Stimulated activated CD8-positive, alpha-beta memory T cell treated with anti-CD3 and anti-CD28 coated beads, Interleukin-12 subunit alpha, Interleukin-12 subunit beta, amount 100 ng/mL, for 24 hours (primary cell): ENCODE measurements around the gene MBL2.

Experiments
- DNase-seq: peaks from one replicate; pipeline ENCODE4 v3.0.0-alpha.2; 2020; ENCODE audit errors: extremely low read depth

Gene MBL2

DNA sequence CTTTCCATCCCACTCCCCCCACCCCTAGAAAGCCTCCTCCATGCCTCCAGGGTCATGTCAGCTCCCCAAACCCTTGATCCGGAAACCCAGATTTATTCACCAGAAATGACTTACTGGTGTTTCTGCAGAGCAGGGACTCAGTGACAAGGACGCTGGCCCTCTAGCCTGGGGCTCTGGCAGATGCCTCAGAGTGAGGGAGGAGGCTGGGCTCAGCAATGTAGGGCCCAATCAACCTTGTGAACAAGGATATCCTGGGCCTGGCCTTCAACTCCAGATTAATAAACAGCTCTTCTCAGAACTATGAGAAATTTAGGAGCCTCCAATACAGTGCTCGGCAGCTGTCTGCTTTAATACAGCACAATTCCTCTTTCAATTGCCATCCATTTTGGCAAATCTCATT is at the start of gene MBL2:
TSS of gene MBL2 (minus strand) at position 162 of the 400 bp plus-strand sequence. CDS start 1,149 bp downstream, outside the sequence.
- DNase-seq, result no peak

DNA sequence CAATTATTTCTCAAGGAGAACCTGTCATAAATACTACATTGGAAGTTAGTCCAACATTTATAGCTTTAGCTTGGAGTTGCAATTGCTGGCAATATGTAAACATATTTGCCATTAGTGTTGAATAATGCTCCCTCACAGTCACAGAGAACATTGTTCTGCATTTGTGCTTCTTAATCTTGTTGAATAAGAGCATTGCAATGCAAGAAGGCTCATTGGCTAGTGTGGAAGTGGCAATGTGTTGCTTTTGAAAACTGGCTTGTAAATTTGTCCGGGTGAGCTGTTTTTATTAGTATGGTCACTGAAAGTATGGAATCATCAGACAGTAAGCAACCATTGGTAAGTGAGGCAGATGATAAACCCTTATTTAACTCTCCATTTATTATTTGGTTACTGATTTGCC is 47.7 kb upstream of the MBL2 start:
- no peak for DNase-seq

DNA sequence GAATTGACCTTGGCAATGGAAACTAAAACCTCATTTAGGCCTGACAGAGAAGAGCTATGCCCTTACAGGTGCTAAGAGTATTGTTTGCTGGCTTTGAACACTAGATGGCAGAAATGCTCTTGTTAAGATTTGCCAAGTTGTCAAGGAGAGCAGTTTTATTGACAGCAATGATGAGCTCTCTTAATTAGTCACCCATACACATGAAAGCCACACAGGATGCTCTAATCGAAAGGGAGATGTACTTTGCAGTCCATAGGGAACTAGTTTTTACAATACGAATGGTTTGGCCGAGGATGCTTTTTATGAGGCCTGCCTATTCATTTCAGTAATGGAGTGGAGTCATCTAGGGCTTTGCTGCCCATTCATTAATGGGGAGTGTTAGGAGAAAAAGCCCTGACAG is 45.4 kb upstream of the MBL2 start:
- DNase-seq, result no peak

DNA sequence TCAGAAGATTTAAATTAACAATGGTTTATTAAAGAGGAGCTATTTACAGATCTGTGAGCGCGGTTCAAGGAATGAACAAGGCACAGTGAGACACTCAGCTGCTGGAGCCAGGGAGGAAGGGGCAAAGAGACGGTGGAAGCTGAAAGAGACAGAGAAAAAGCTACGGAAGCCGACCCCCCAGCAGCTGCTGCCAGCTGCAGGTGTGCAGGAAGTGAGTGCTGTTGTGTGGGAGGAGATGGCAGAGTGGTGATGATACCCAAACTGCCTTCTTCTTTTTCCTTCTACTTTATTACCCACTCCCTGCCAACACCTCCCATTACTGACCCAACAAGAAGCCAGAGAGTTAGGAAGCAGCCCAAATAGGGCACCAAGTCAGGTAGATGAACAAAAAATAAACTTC is 41.9 kb upstream of the MBL2 start:
- DNase-seq, result no peak

DNA sequence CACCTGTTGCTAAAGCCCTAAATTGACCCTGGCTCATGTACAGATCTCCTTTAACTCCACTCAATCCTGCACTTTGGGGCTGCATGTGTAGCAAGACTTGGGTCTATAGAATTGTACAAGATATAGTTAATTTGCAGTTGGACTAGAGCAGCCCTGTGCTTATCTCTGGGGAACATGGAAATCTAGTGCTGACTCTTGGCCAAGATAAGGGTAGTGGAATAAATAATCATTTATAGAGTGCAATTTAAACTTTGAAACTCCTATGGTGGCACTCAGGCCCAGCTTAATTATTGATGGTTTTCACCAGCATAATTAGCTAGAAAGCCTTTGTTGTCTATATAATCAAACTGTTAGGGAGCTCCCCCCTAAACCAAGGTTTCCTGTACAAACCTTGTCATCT is 39.2 kb upstream of the MBL2 start:
- DNase-seq, result no peak

DNA sequence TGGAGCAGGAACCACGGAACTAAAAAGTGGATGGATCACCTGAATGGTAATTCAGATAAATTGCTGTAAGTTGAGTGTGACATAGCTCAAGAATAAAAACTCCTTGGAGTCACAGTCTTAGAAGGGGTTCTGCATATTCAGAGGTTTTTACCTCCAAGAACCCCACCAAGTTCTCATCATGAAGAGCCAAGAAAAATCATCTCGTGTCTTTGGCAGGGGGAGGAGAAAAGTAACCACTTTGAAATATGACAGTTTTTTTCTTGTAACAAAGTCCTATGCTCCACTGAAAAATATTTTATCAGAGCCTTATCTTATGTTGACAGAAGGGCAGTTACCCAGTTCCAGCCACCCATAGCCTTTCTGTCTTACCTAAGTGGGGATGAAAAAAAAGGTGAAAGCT is 38.2 kb upstream of the MBL2 start:
- no peak for DNase-seq

DNA sequence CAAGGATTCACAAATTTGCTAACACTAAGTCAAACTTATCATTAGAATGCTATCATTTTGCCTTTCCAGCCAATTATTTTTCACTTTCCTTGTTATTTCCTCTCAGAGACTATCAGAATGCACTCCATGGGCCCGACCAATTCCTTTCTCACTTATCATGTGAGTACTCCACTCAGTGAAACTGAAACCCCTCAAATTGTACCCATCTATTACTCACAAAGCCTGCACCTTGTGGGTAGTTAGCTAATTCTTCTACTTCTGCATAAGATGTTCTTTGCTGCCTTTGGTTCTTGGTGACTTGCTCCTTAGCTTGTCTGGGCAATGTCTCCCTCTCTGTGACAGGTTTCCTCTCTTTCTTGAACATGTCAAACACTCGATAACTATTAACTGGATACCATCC is 35.2 kb upstream of the MBL2 start:
- no peak for DNase-seq

DNA sequence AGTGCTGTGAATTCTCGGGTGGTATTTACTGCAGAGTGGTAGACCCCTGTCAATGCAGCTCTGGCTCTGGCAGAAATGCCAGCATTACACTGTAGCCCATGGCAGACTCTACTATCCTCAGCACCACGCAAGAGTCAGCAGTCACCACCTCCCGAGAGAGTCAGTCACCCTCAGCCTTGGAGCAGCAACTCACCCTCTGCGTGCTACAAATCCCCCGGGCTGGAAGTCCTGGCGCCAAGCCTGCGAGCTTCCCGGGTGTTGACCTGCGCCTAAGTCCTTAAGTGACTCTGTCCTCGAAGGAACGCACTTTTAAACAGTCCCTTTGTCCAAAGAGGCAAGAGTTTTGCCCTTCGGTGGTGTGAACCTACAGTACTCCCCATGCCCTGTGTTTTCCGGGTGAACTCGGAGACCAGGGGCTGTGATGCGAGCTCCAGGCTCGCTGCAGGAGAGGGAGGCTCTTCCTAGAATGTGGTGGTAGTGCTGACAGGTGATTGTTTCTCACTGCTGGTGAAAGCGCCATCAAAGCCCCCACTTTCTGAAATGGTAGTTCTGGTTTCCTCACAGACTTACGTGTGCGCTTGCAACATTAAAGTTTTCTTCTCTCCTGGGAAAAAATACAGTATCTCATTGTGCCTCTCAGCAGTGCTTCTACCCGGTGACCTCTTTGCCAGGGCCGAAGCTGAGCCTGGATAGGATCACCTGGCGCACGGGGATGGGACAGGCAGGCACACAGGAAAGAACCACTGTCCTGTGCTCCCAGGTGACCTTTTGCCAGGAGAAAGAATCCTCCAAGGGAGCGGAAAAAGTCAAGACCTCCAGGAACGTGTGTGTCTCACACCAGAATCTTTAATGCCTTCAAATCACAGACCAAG is 33.1 kb upstream of the MBL2 start:
- DNase-seq, result no peak

DNA sequence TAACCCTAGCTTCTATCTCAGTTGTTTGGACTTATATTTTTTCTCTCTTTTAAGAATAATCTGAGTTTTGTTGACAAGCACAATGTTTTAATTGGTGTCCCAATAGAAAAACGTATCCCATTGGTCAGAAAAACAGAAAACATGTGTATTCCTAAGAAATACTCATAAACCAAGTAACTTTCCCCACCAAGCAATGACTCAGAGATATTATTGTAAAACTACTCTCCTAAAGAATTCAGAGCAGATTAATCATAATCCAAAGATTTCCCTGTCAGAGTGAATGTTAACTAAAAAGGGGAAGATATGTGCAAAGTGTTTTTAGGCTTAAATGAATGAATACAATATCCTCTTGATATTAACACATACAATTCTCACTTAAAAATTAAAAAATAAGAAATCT is 29.4 kb upstream of the MBL2 start:
- DNase-seq, result no peak

DNA sequence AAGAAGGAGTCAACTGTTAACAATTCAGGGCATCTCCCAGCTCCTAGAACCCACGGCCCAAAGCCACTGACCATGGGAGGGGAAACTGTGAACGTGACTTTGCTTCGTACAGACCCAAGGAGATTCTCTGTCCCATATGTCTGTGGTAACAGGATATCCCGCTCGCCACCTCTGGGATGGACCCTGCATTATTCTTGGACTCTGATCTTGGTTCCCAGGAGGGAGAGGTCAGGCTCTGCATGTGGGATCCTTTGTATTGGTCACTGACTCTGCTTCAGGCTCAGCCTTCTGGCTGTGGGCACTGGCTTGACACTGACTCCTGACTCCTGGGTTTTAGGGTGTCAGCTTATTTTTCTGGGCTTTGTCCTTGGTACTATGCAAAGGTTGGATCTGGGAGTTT is 13.5 kb upstream of the MBL2 start:
- no peak for DNase-seq

DNA sequence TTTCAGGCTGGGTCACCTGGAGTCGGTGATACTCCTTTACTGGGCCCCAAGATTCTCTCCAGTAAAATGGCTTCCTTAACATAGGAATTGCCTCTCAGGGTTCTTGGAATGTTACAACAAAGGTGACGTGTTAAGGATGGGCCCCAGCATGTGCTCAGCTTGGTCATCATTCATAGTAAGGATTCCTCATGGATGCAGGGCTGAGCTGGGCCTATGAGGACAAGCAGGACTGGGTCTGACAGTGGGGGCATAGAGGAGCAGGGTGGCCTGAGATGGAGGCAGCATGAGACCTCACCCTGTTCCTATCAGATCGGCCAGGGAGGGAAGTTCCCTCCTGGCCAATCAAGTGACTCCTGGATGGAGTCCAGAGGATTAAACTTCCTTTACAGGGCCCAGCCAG is 12.8 kb upstream of the MBL2 start:
- DNase-seq, result no peak

DNA sequence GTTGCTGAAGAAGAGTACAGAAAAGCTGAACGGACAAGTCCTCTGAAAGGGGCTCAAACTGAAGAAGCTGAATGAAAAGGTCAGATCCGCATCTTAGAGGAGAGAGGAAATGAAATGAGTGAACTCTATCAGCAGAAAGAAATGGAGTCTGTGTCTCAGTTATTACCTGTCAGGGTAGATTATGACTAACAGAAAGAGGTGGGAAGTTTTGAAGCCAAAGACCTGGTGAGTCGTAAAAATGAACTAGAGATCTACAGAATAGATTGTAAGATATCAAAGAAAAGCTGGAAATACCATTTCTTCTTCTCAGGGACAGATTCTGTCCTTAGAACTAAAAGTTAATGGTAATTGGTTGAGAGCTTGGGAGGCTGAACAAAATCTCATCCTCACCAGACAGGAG is 11.1 kb upstream of the MBL2 start:
- no peak for DNase-seq

DNA sequence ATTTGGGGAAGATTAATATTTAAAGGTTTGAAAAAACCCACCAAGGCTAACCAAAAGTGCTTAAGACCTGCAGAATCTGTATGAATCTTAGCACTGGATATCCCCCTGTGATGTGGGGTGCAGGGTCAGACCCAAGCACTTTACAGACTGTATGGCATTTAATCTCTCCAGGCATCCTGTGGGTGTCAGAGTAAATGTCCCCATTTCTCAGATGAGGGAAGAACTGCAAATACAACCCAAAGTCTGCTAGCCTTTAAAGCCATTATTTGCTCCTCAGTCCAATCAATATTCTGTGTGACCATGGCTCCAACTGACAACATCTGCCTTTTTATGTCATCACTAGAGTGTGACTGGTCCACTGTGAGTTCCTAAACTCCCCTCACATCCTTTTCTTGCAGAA is 10.0 kb upstream of the MBL2 start:
- DNase-seq, result no peak

DNA sequence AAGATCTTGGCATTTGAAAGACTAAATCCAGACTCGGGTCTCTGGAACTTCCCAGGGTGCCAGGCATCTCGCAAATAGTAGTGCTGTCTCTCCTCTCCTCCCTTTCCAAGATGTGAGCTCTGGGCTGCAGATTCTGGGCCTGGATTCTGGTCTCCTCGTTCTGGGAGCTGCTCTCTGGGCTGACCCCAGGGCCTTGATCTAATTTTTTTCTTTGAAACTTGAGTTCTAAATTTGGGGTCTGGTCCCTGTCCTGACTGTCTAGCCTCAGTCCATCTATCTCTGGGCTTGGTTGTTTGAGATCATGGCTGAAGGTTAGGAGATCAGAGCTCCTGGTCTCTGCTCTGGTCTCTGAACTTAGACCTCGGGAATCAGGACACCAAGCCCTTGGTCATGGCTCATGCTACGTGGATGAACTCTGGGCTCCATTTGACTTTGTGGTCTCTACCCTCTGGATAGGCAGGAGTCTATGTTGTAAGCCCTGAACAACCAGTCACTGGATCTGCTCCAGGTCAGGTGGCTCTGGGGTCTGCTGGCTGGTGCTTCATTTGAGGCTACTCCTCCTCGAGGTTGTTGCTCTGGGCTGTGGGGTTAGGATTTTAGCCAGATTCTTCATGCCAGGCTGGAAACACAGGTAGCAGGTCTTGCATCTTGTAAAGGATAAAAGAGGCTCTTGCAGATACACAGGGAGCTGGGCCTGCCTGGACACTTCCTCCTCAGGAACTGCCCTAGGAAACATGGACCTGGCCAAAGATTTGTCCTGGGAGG is 8.0 kb upstream of the MBL2 start:
- no peak for DNase-seq

DNA sequence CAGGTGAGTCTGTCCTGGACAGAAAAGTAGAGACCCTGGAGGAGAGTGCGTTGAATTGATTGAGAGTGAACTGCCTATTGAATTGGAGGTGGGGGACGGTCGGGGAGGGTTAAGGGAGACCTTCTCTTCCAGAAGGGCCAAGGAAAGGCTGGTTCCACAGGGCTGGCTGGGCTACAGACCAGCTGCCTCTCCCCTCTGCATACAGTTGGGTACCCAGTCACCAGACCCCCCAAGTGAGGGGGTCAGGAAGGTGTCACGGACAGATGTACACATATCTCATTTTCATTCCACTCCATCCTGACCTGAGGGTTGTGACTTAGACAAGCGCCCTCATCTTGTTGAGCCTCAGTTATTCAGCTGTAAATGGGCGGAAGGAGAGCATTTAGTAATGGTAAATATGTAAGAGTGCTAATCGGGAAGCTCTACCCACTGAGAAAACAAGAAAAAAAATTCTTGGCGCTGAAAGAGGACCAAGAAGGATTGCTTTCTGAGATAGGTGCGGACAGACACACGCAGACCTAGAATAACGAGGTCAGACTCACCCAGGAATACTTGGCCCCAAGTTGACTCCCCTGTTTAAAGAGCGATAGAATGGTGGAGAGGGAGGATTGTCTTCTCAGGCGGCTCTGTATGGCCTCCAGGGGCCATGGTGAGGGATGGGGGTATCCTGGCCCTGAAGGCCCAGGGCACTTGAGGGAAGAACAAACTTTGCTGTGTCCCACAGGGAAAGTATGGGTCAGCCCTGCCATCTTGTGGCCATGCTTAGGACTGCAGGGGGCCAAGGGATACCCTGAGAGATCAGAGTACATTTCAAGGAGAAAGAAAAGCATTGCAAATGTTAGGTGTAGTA is 7.2 kb upstream of the MBL2 start:
- DNase-seq, result no peak

DNA sequence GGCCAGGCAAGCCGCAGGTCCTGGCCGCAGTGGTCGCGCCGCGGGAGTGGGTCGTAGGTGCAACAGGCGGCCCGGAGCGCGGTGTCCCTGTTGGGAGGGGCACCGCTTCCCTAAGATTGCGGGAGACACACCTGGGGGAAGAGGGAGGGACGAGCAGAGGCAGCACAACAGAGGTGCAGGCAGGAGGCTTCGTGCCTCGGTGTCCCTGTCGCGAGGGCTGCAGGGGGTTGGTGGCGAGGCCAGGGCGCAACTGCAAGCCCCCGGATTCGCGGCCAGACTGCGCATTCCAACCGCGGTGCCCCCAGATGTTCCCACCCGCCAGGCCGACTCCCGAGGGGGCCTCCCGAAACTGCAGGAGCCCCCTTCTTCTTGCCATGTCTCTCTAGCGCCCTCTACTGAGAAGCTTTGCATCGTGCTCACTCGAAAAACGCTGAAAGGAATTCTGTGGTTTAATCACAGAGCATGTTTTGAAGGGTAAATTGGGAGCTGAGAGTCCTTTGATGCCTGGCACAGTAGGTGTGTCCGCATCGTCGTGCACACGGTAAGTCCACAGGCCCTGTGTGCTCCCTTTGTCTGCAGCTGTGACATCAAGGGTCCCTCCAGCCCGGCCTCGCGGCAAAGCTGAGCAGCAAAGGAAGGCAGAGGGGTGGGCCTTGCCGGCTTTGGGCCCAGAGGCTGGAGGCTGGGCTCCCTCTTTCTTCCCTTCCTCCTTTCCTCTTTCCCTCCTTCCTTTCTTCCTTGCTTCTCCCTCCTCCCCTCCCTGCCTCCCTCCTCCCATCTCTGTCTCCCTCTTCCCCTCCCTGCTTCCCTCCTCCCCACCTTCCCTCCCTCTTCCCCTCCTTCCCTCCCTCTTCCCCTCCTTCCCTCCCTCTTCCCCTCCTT is 6.2 kb upstream of the MBL2 start:
- DNase-seq, result no peak

DNA sequence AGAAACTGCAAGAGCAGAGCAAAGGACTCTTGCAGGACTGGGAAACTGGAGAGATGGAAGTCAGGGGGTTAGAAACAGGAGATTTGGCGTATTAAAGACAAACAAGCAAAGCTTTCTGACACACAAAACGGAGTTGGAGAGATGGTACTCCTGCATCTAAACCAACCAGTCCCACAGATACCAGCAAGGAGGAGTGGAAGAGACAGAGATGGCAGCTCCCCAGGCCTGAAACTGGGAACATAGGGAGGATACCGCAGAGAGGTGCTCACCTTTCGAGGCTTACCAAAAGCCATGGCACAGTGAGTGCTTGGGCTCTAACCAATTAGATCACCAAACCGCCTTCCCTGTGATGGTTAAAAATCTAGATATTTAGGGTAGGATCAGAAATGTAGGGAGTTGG is 4.8 kb upstream of the MBL2 start:
- no peak for DNase-seq

DNA sequence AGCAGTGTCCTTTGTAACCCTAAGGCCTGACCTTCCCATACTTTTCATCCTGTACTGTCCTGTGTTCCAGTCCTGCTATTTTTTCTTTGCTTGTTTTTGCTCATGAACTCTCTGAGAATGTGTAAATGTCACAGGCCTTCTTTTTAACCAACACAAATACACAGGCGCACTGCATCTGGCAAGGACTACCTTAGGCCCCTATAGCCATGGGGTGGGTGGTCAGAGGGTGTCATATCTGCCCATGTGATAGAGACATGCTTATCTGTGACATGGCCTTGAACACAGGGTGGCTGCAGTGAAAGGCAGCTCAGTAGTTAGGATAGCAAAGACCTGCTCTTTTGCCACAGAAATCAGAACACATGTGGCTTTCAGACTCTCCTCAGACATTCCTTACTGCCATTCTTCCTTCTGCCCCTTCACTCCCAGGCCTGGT is 3.9 kb upstream of the MBL2 start:
- DNase-seq, result no peak

DNA sequence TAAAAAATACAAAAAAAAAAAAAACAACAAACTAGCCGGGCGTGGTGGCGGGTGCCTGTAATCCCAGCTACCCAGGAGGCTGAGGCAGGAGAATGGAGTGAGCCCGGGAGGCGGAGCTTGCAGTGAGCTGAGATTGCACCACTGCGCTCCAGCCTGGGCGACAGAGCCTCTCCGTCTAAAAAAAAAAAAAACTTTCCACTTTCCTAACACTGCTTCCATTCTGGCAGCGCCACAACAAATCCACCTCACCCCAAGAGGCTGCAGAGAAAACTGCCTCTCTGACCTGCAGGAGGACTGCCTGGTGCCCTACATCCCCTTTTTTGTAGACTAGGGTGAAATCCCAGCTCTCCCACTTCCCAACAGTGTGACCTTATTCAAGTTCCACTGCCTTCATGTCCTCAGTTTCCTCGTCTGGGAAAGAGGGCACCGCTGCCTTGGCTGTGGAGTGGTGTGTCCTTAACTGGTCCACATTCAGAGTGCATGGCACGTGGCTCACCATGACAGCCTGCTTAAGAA is 2.6 kb upstream of the MBL2 start:
- DNase-seq, result no peak

DNA sequence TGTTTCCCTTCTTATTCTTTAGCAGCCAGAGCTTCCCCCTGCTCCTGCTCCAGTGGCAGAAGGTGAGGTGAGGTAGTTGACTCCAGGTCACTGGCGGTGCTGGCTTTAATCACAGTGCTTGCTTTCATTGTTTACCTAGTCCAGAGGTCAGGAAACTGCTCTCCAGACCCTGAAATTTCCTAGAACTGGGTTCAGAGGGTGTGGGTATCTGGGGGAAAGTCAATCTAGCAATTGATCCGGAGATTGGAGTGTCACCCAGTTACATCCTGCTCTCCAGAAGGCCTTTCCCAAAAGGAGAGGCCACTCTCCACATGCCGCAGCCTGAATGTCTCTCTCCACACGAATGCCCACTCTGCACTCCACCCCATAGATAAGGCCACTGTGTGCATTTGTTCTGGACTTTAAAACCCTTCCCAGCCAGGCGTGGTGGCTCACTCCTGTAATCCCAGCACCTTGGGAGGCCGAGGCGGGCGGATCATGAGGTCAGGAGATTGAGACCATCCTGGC is 2.1 kb upstream of the MBL2 start:
- no peak for DNase-seq

DNA sequence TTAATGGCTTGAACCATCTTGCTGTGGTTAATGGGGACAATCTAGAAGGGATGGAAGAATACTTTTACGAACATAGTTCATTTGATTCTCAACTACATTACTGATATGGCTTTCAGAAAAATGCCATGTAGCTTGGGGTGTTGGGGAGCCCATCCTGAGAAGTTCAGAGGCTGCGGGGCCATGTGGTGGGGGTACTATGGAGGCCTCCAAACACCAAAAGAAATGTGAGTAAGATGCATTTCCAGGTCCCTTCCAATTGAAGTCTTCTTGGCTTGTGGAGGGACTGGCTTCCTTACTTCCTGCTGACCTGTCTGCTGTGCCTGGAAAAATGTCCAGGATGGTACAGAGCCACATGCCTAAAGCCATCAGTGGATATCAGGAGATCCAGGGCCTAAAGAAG is 1.6 kb upstream of the MBL2 start:
- DNase-seq, result no peak
